NCI-H1436 (cell line): Measurements from ENCODE around the gene KRT15.

Experiments used
- DNase-seq: peaks from one replicate; lab custom pipeline; 2025; lab: John Stamatoyannopoulos, UW

KRT15 gene

GRCh38 chr17:41480136-41480535 is 38.6 kb downstream of the KRT15 start:
- no peak for DNase-seq

- no peak for DNase-seq
These were observed 40.5 kb downstream of the KRT15 start for GRCh38 chr17:41478237-41478636.

- DNase-seq = no peak
These were observed 41.5 kb downstream of the KRT15 start for GRCh38 chr17:41476866-41477815.

- DNase-seq = no peak
These were observed 43.3 kb downstream of the KRT15 start for GRCh38 chr17:41475421-41475820.

GRCh38 chr17:41474863-41475262 is 43.8 kb downstream of the KRT15 start:
- no peak for DNase-seq

- no peak for DNase-seq
These were observed 50.3 kb downstream of the KRT15 start for GRCh38 chr17:41468346-41468745.

GRCh38 chr17:41467561-41467960 is 51.1 kb downstream of the KRT15 start:
- no peak for DNase-seq

GRCh38 chr17:41466988-41467387 is 51.7 kb downstream of the KRT15 start, which contains the start of gene KRT32:
Gene KRT32 (minus strand): TSS chr17:41467386. CDS start chr17:41467325, 61 bp downstream.
- DNase-seq = no peak

- DNase-seq = no peak
These were observed 54.0 kb downstream of the KRT15 start for GRCh38 chr17:41464682-41465081.

- DNase-seq = no peak
These were observed 54.5 kb downstream of the KRT15 start for GRCh38 chr17:41464173-41464572.

- no peak for DNase-seq
These were observed 54.9 kb downstream of the KRT15 start for GRCh38 chr17:41463746-41464145.
